GM23338 (cell line): Measurements from ENCODE around the gene DCUN1D2. TPM values are rescaled to one million over a fixed set of nuclear protein-coding genes. Genes with fewer than 3 reads are reported as not detected.

Experiments used
- ATAC-seq: fragments of 200-7000 bp; cut with Tn5 transposase; 3 replicates; pipeline ENCODE4 v1.9.1; 2020
- DNase-seq: peaks from one replicate; pipeline ENCODE4 v3.0.0-alpha.2; 2015; ENCODE audit warnings: low spot score
- H2AFZ ChIP-seq: fragments of 200-600 bp; sonication (generic); 2 replicates; pipeline ENCODE4 v1.8.0; 2016; ENCODE audit warnings: antibody characterized with exemption, mild to moderate bottlenecking, moderate library complexity
- H3F3A ChIP-seq: fragments of 200-600 bp; sonication (generic); replicated peaks from 2 replicates; pipeline ENCODE4 v1.8.0; 2017; ENCODE audit warnings: antibody characterized with exemption, mixed run types, low read depth
- H3K27ac ChIP-seq: fragments of 200-600 bp; sonication (generic); 2 replicates; pipeline ENCODE4 v1.6.1; 2016; ENCODE audit warnings: low read depth
- H3K27me3 ChIP-seq: fragments of 200-600 bp; sonication (generic); 2 replicates; pipeline ENCODE4 v1.8.0; 2016; ENCODE audit warnings: mild to moderate bottlenecking, mixed run types, moderate library complexity; ENCODE audit not compliant: insufficient read depth
- H3K36me3 ChIP-seq: fragments of 200-600 bp; sonication (generic); 2 replicates; pipeline ENCODE4 v1.8.0; 2016; ENCODE audit warnings: mild to moderate bottlenecking; ENCODE audit not compliant: insufficient read depth
- H3K4me1 ChIP-seq: fragments of 200-600 bp; sonication (generic); 2 replicates; pipeline ENCODE4 v1.8.0; 2016; ENCODE audit warnings: mild to moderate bottlenecking, moderate library complexity; ENCODE audit not compliant: insufficient read depth
- H3K4me2 ChIP-seq: fragments of 200-600 bp; sonication (generic); 2 replicates; pipeline ENCODE4 v1.7.1; 2017; ENCODE audit warnings: mixed run types
- H3K4me3 ChIP-seq: fragments of 200-600 bp; sonication (generic); 2 replicates; pipeline ENCODE4 v1.6.1; 2016; ENCODE audit warnings: mixed run types
- H3K79me2 ChIP-seq: fragments of 200-600 bp; sonication (generic); replicated peaks from 2 replicates; pipeline ENCODE4 v1.8.0; 2017; ENCODE audit warnings: mild to moderate bottlenecking; ENCODE audit not compliant: insufficient read depth
- H3K9me2 ChIP-seq: fragments of 200-600 bp; sonication (generic); 2 replicates; pipeline ENCODE4 v1.8.0; 2017; ENCODE audit not compliant: insufficient read depth
- H4K20me1 ChIP-seq: fragments of 200-600 bp; sonication (generic); replicated peaks from 2 replicates; pipeline ENCODE4 v1.8.0; 2017; ENCODE audit warnings: mild to moderate bottlenecking; ENCODE audit not compliant: insufficient read depth
- H3K27ac Mint-ChIP-seq: 2 replicates; pipeline ENCODE4 v1.8.0; 2020; ENCODE audit warnings: inconsistent platforms, mild to moderate bottlenecking, moderate library complexity, mixed read lengths
- H3K27me3 Mint-ChIP-seq: 3 replicates; pipeline ENCODE4 v1.8.0; 2022; ENCODE audit warnings: low read depth, mild to moderate bottlenecking, moderate library complexity, mixed read lengths, inconsistent platforms; ENCODE audit not compliant: insufficient read depth, poor library complexity
- H3K36me3 Mint-ChIP-seq: 3 replicates; pipeline ENCODE4 v1.8.0; 2021; ENCODE audit warnings: low read depth, mild to moderate bottlenecking, inconsistent platforms, moderate library complexity, mixed read lengths
- H3K4me1 Mint-ChIP-seq: 3 replicates; pipeline ENCODE4 v1.8.0; 2020; ENCODE audit warnings: mild to moderate bottlenecking, inconsistent platforms, mixed read lengths
- H3K4me3 Mint-ChIP-seq: 3 replicates; pipeline ENCODE4 v1.8.0; 2021; ENCODE audit warnings: moderate library complexity, mild to moderate bottlenecking, inconsistent platforms, mixed read lengths
- H3K9me3 Mint-ChIP-seq: 3 replicates; pipeline ENCODE4 v1.8.0; 2020; ENCODE audit warnings: moderate library complexity, mild to moderate bottlenecking, inconsistent platforms, mixed read lengths
- CTCF ChIP-seq, 2 experiments: fragments of 200-600 bp in 1 of 2; sonication (generic) in 1 of 2; conservative IDR thresholded peaks; 2 replicates each; pipeline versions ENCODE4 v1.5.1 to v1.6.1; 2016 to 2017; ENCODE audit warnings: antibody characterized with exemption in 2 of 2, low read depth in 2 of 2, mild to moderate bottlenecking in 2 of 2, moderate library complexity in 1 of 2
- EZH2 ChIP-seq: fragments of 200-600 bp; sonication (generic); IDR thresholded peaks from one replicate; pipeline ENCODE4 v1.8.0; 2017; ENCODE audit warnings: antibody characterized with exemption, mild to moderate bottlenecking, low read depth; ENCODE audit not compliant: unreplicated experiment
- POLR2AphosphoS5 ChIP-seq: IDR thresholded peaks from 2 replicates; pipeline ENCODE4 v1.6.1; 2016; ENCODE audit warnings: antibody characterized with exemption, low read depth
- ZNF331 ChIP-seq: fragments of 250-450 bp; sonication (Bioruptor Pico); IDR thresholded peaks from 2 replicates; pipeline ENCODE4 v1.5.0; 2020; ENCODE audit warnings: low read depth, mild to moderate bottlenecking, moderate library complexity
- ZNF462 ChIP-seq: fragments of 250-450 bp; sonication (Bioruptor Pico); IDR thresholded peaks from 2 replicates; pipeline ENCODE4 v1.5.0; 2020; ENCODE audit warnings: mild to moderate bottlenecking, moderate library complexity
- polyA plus RNA-seq: library from polyadenylated mRNA; unstranded; fragments of >200 nt; fragmentation: Nextera tagmentation; extraction: Ambion mirVana; gene quantifications from 2 replicates; pipeline ENCODE4 v1.2.1, GENCODE V29; 2016
- total RNA-seq: library from RNA; depleted of rRNA; stranded (reverse); fragments of >200 nt; shearing (Covaris generic); gene quantifications from 2 replicates; pipeline ENCODE4 v1.2.3, GENCODE V29; 2014

DCUN1D2 gene
- total and polyA plus RNA-seq, 2 experiments from 2014 or later = 12.3 to 38.0 TPM

GRCh38 chr13:113433391-113433916 is 57.1 kb downstream of the DCUN1D2 start:
- Histone ChIP-seq H2AFZ (no peak overlapping the region), H3K9me2 (no peaks in the 10 kb centered on the region), H3K4me3 (no peak overlapping the region), H3K79me2 (no peaks in the 10 kb centered on the region), H3K4me2 (no peak overlapping the region), H3K27me3 (no peaks in the 10 kb centered on the region), H3K4me1 (no peaks in the 10 kb centered on the region), H3F3A (no peaks in the 10 kb centered on the region), H4K20me1 (no peaks in the 10 kb centered on the region), H3K27ac (no peak overlapping the region), H3K36me3 (no peaks in the 10 kb centered on the region)
- no peak overlapping the region for H3K27ac Mint-ChIP-seq
- H3K4me1 Mint-ChIP-seq = no peaks in the 10 kb centered on the region
- H3K27me3 Mint-ChIP-seq = peaks cover 2% of the 10 kb centered on the region
- H3K9me3 Mint-ChIP-seq = no peaks in the 10 kb centered on the region
- ATAC-seq (no peak), DNase-seq (no peak)
- no peak overlapping the region for H3K4me3 Mint-ChIP-seq
- H3K36me3 Mint-ChIP-seq = no peaks in the 10 kb centered on the region
- TF ChIP-seq ZNF462 (CRISPR knock-in tag) (no peak), ZNF331 (CRISPR knock-in tag) (no peak), POLR2AphosphoS5 (no peak), EZH2 (no peak), CTCF (conservative IDR thresholded peaks at IDR 0.05; ENCODE audit: low read depth in 2 of 2) (no peak)
